ENCODE results near the gene KIAA1586. TPM values are rescaled to one million over a fixed set of nuclear protein-coding genes. Genes with fewer than 3 reads are reported as not detected.

The KIAA1586 gene
- total and polyA plus RNA-seq, 4 donors: 2.0 to 24.8 (median 6.3) TPM

DNA sequence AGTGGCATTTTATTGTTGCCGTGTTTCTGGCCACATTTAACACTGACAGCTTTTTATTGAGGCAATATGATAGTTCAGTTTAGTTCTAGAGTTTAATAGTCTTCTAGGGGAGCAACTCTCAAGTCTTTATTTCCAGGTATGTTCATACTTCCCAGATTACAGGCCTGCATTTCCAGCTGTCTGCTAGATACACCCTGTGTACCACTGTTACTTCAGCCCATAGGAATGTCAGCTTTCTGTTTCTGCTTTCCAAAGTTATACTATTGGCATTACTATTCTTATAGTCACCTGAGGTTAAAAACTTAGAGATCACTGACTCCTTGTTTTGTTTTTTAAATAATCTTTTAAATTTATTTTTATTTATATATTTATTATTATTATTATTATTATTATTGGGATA, 51.1 kb downstream of the KIAA1586 start:
- Histone ChIP-seq H3K27me3 (ENCODE audit: control insufficient read depth in 3 of 3, insufficient read depth in 3 of 3, low read length in 2 of 3) (no peaks in the 10 kb centered on the region), H3K9ac (ENCODE audit: insufficient read depth in 1 of 2, low read length in 2 of 2) (no peak overlapping the region), H3K4me3 (no peak overlapping the region), H3K27ac (ENCODE audit: low read depth in 1 of 2, low read length in 1 of 2) (no peak overlapping the region), H3K4me1 (ENCODE audit: control insufficient read depth in 5 of 5, insufficient read depth in 5 of 5, low read length in 5 of 5) (peaks cover 0 to 13% (median 2%) of the 10 kb centered on the region in 5 donors), H3K36me3 (ENCODE audit: control insufficient read depth in 4 of 4, insufficient read depth in 4 of 4, low read length in 4 of 4) (peaks cover 17 to 42% (median 40%) of the 10 kb centered on the region in 4 donors), H3K9me3 (ENCODE audit: control insufficient read depth in 4 of 4, insufficient read depth in 3 of 4, low read length in 3 of 4) (no peaks in the 10 kb centered on the region)
- WGBS, 2 donors: 75 to 85% methylated on average over 1 of the region's 1 CpG
- TF ChIP-seq, protein P1, sequence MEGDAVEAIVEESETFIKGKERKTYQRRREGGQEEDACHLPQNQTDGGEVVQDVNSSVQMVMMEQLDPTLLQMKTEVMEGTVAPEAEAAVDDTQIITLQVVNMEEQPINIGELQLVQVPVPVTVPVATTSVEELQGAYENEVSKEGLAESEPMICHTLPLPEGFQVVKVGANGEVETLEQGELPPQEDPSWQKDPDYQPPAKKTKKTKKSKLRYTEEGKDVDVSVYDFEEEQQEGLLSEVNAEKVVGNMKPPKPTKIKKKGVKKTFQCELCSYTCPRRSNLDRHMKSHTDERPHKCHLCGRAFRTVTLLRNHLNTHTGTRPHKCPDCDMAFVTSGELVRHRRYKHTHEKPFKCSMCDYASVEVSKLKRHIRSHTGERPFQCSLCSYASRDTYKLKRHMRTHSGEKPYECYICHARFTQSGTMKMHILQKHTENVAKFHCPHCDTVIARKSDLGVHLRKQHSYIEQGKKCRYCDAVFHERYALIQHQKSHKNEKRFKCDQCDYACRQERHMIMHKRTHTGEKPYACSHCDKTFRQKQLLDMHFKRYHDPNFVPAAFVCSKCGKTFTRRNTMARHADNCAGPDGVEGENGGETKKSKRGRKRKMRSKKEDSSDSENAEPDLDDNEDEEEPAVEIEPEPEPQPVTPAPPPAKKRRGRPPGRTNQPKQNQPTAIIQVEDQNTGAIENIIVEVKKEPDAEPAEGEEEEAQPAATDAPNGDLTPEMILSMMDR (IDR thresholded peaks at IDR 0.05; ENCODE audit: control extremely low read depth, extremely low read depth): no peak
- ATAC-seq (ENCODE audit: insufficient read depth, low FRiP score) (no peak), DNase-seq (no peak)

DNA sequence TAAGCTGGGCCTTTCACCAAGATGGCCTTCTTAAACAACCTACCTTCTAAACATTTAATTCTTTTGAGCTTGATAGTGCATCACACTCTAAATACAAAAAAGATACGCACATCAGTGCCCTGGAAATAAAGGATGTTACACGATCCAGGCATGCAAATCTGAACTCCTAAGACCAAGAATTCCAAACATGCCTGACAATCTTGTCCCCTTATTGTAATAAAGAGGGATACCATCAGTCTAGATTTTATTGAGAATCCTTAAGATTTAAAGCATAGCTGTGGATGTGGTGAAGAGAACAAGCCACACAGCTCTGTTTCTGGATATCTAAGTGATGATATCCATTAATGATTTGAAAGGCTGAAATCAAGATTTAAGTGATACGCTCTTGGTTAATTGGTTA, 56.5 kb downstream of the KIAA1586 start:
- Histone ChIP-seq H3K4me1 (ENCODE audit: control insufficient read depth in 5 of 5, insufficient read depth in 5 of 5, low read length in 5 of 5) (peaks cover 0 to 2% (median 0%) of the 10 kb centered on the region in 5 donors), H3K9ac (ENCODE audit: insufficient read depth in 1 of 2, low read length in 2 of 2) (no peak overlapping the region), H3K27ac (ENCODE audit: low read depth in 1 of 2, low read length in 1 of 2) (no peak overlapping the region), H3K9me3 (ENCODE audit: control insufficient read depth in 4 of 4, insufficient read depth in 3 of 4, low read length in 3 of 4) (no peaks in the 10 kb centered on the region), H3K27me3 (ENCODE audit: control insufficient read depth in 3 of 3, insufficient read depth in 3 of 3, low read length in 2 of 3) (no peaks in the 10 kb centered on the region), H3K4me3 (no peak overlapping the region), H3K36me3 (ENCODE audit: control insufficient read depth in 4 of 4, insufficient read depth in 4 of 4, low read length in 4 of 4) (peaks cover 16 to 48% (median 42%) of the 10 kb centered on the region in 4 donors)
- WGBS, 2 donors: 94% methylated on average over 3 of the region's 3 CpGs
- DNase-seq (no peak), ATAC-seq (ENCODE audit: insufficient read depth, low FRiP score) (no peak)
- TF ChIP-seq, protein P1 (IDR thresholded peaks at IDR 0.05; ENCODE audit: control extremely low read depth, extremely low read depth): no peak

DNA sequence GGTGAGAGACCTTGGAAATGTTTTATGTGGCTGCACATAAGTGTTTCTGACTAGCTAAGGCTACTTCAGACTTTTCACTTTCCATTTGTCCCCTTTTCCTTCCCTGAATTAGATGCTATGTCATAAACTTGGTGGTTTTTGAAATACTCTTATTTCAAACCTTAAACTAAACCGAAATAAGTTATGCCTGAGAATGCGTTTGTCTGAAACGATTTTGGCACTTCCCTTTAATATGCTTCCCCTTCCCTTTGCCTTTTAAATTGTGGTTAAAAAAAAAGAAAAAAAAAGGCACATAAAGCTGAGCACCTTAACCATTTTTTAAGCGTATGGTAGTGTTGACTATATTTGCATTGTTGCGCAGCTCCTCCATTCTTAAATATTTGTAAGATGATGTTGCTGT, 57.8 kb downstream of the KIAA1586 start:
- no peak overlapping the region for H3K9ac ChIP-seq (ENCODE audit: insufficient read depth in 1 of 2, low read length in 2 of 2)
- H3K36me3 ChIP-seq (ENCODE audit: control insufficient read depth in 4 of 4, insufficient read depth in 4 of 4, low read length in 4 of 4): peaks cover 16 to 45% (median 36%) of the 10 kb centered on the region in 4 donors
- H3K4me3 ChIP-seq: no peak overlapping the region
- H3K4me1 ChIP-seq (ENCODE audit: control insufficient read depth in 5 of 5, insufficient read depth in 5 of 5, low read length in 5 of 5): peaks cover 0 to 2% (median 0%) of the 10 kb centered on the region in 5 donors
- no peak overlapping the region for H3K27ac ChIP-seq (ENCODE audit: low read depth in 1 of 2, low read length in 1 of 2)
- no peaks in the 10 kb centered on the region for H3K27me3 ChIP-seq (ENCODE audit: control insufficient read depth in 3 of 3, insufficient read depth in 3 of 3, low read length in 2 of 3)
- ATAC-seq (ENCODE audit: insufficient read depth, low FRiP score): no peak
- WGBS, 2 donors: 25 to 76% methylated on average over 5 of the region's 5 CpGs
- DNase-seq: no peak
- TF ChIP-seq, protein P1 (IDR thresholded peaks at IDR 0.05; ENCODE audit: control extremely low read depth, extremely low read depth): no peak
- no peaks in the 10 kb centered on the region for H3K9me3 ChIP-seq (ENCODE audit: control insufficient read depth in 4 of 4, insufficient read depth in 3 of 4, low read length in 3 of 4)

Small RNA genes within 50 kb of the gene (small RNA-seq; reads per million reads assigned to genes)
- not detected for gene FTH1P15 (ENCODE audit: low replicate concordance)

Other genes with a start within 250 kb of the KIAA1586 start
- under 1 TPM; 0.63 to 0.95 TPM for gene BEND6, start 91.6 kb upstream of the KIAA1586 start, total RNA-seq
- gene BEND6, start 91.6 kb upstream of the KIAA1586 start, polyA plus RNA-seq: under 1 TPM; 0.23 to 0.39 TPM
- 100 to 1,000 TPM in 1 of 2 donors, 10 to 100 TPM in 1; 41.3 to 133 TPM for gene ZNF451, start 43.5 kb downstream of the KIAA1586 start, total RNA-seq
- gene ZNF451, start 43.5 kb downstream of the KIAA1586 start, polyA plus RNA-seq: 10 to 100 TPM in 1 of 2 donors, 1 to 10 TPM in 1; 9.1 to 12.9 TPM
- 1 to 10 TPM; 6.9 to 8.0 TPM for gene BAG2, start 125.6 kb downstream of the KIAA1586 start, total RNA-seq
- gene BAG2, start 125.6 kb downstream of the KIAA1586 start, polyA plus RNA-seq: 1 to 10 TPM; 2.4 to 2.6 TPM
- 10 to 100 TPM in 1 of 2 donors, 1 to 10 TPM in 1; 9.2 to 26.7 TPM for gene RAB23, start 175.6 kb downstream of the KIAA1586 start, total RNA-seq
- 1 to 10 TPM; 4.2 to 4.7 TPM for gene RAB23, start 175.6 kb downstream of the KIAA1586 start, polyA plus RNA-seq

All from lung (tissue), 13 donors.